Ishikawa (cell line): Measurements from ENCODE around the gene SESN1.

Source experiments
- EP300 ChIP-seq: IDR thresholded peaks from 2 replicates; pipeline ENCODE4 v1.6.1; 2012; ENCODE audit warnings: borderline replicate concordance
- FOXM1 ChIP-seq: IDR thresholded peaks from 2 replicates; pipeline ENCODE4 v1.6.1; 2012; ENCODE audit warnings: low read depth, borderline replicate concordance
- MAX ChIP-seq: IDR thresholded peaks from 2 replicates; pipeline ENCODE4 v1.6.1; 2012
- RAD21 ChIP-seq: IDR thresholded peaks from 2 replicates; pipeline ENCODE4 v1.6.1; 2012; ENCODE audit warnings: low read depth
- TAF1 ChIP-seq: IDR thresholded peaks from 2 replicates; pipeline ENCODE4 v1.6.1; 2012; ENCODE audit warnings: low read depth, mild to moderate bottlenecking
- TCF12 ChIP-seq: IDR thresholded peaks from 2 replicates; pipeline ENCODE4 v1.6.1; 2012; ENCODE audit warnings: low read depth
- YY1 ChIP-seq: IDR thresholded peaks from 2 replicates; pipeline ENCODE4 v1.6.1; 2012; ENCODE audit warnings: low read depth
- ZBTB7A ChIP-seq: IDR thresholded peaks from 2 replicates; pipeline ENCODE4 v1.6.1; 2012; ENCODE audit warnings: low read depth

DNA sequence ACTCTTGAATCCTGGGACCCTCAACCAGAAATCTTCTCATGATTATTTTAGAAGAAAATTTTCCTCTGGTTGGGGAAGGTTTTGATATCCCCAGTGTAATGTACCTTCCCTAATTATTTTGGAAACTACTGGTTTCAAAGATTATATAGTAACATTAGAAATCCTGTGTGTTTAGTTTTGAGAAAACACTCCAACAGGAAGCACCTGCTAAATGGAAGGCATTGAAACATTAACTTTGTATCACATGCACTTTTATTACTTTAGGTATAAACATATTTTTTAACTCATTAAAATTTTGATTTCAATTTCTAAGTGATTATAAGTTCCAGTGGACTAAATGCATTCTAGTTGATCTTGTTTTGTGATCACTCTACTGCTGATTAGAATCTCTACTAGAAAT, 109.3 kb downstream of the SESN1 start:
- TF ChIP-seq ZBTB7A (no peak), TAF1 (no peak), FOXM1 (no peak), EP300 (no peak), YY1 (no peak), RAD21 (no peak), MAX (no peak), TCF12 (no peak)
